CD4-positive, alpha-beta T cell (primary cell): ENCODE measurements around the gene NRL. TPM values are rescaled to one million over a fixed set of nuclear protein-coding genes. Genes with fewer than 3 reads are reported as not detected.

Experiments used
- ATAC-seq: fragments of 200-7000 bp; cut with Tn5 transposase; one replicate; pipeline ENCODE4 v1.10.0; 2022; ENCODE audit warnings: mild to moderate bottlenecking; ENCODE audit not compliant: poor library complexity
- CTCF ChIA-PET: fragments of 350-600 bp; sonication (Branson Sonifier 250); formaldehyde crosslinking; loops from one replicate; lab custom pipeline; 2021; ENCODE audit warnings: antibody characterized with exemption, inconsistent platforms; lab: Charles Lee
- POLR2A ChIA-PET: fragments of 350-600 bp; sonication (Branson Sonifier 250); formaldehyde crosslinking; loops from one replicate; lab custom pipeline; 2021; ENCODE audit warnings: antibody characterized with exemption, inconsistent platforms; lab: Charles Lee
- DNase-seq, 14 experiments: peaks; one replicate each; pipeline ENCODE4 v3.0.0-alpha.2; 2013 to 2020; ENCODE audit warnings: mixed read lengths in 2 of 14
- H3K27ac ChIP-seq, 2 donors: one replicate each; pipeline versions ENCODE4 v1.5.1 to v1.7.0; 2013; ENCODE audit warnings: low read length in 2 of 2, low read depth in 1 of 2, mild to moderate bottlenecking in 1 of 2
- H3K27me3 ChIP-seq, 2 experiments: 1 replicate in 1 of 2; 2 replicates in 1 of 2; pipeline versions ENCODE4 v1.6.1 to v1.7.0; 2013; ENCODE audit warnings: low read length in 2 of 2, control low read depth in 1 of 2, mild to moderate bottlenecking in 1 of 2, moderate library complexity in 1 of 2; ENCODE audit not compliant: insufficient read depth in 2 of 2, control insufficient read depth in 1 of 2
- H3K36me3 ChIP-seq: one replicate; pipeline ENCODE4 v1.6.1; 2013; ENCODE audit warnings: low read length, control low read depth; ENCODE audit not compliant: insufficient read depth
- H3K4me1 ChIP-seq: one replicate; pipeline ENCODE4 v1.6.1; 2013; ENCODE audit warnings: low read length, control low read depth; ENCODE audit not compliant: insufficient read depth
- H3K4me3 ChIP-seq: one replicate; pipeline ENCODE4 v1.5.1; 2013; ENCODE audit warnings: mild to moderate bottlenecking, low read length, moderate library complexity
- H3K9me3 ChIP-seq, 2 experiments: 1 replicate in 1 of 2; 2 replicates in 1 of 2; pipeline versions ENCODE4 v1.6.1 to v1.7.0; 2013; ENCODE audit warnings: low read length in 2 of 2, mild to moderate bottlenecking in 2 of 2, control low read depth in 1 of 2, moderate library complexity in 1 of 2; ENCODE audit not compliant: control insufficient read depth in 1 of 2, insufficient read depth in 1 of 2
- H3K27ac Mint-ChIP-seq: one replicate; pipeline ENCODE4 v1.8.0; 2020; ENCODE audit warnings: mixed read lengths
- H3K27me3 Mint-ChIP-seq: one replicate; pipeline ENCODE4 v1.8.0; 2021; ENCODE audit warnings: mixed read lengths
- H3K36me3 Mint-ChIP-seq: one replicate; pipeline ENCODE4 v1.8.0; 2021; ENCODE audit warnings: low read depth, mixed read lengths
- H3K4me1 Mint-ChIP-seq: one replicate; pipeline ENCODE4 v1.8.0; 2021; ENCODE audit warnings: low read depth, mixed read lengths
- H3K4me3 Mint-ChIP-seq: one replicate; pipeline ENCODE4 v1.8.0; 2020; ENCODE audit warnings: mild to moderate bottlenecking, mixed read lengths
- H3K9me3 Mint-ChIP-seq: one replicate; pipeline ENCODE4 v1.8.0; 2020; ENCODE audit warnings: mixed read lengths
- intact Hi-C, 2 experiments: fragments of 100-400 bp; cut with DNase I in 1 of 2; cut with micrococcal nuclease in 1 of 2; formaldehyde crosslinking; loops; one replicate each; pipeline versions ENCODE4 v1.15.1 to v1.9.0; 2023 to 2025; cut with DNase I, micrococcal nuclease
- total RNA-seq, 174 experiments: library from RNA in 2 of 174; stranded (reverse) in 2 of 174; gene quantifications; one replicate each; pipeline ENCODE4 v1.2.3 and lab custom pipeline; 2021 to 2026
- TF ChIP-seq, protein P1 (sequence below): fragments of 200-600 bp; IDR thresholded peaks from one replicate; pipeline ENCODE4 v1.8.0; 2022; ENCODE audit warnings: antibody characterized with exemption, mild to moderate bottlenecking

NRL gene
- total RNA-seq, 2 experiments from 2014 or later, result 1.6 to 1.9 TPM

DNA sequence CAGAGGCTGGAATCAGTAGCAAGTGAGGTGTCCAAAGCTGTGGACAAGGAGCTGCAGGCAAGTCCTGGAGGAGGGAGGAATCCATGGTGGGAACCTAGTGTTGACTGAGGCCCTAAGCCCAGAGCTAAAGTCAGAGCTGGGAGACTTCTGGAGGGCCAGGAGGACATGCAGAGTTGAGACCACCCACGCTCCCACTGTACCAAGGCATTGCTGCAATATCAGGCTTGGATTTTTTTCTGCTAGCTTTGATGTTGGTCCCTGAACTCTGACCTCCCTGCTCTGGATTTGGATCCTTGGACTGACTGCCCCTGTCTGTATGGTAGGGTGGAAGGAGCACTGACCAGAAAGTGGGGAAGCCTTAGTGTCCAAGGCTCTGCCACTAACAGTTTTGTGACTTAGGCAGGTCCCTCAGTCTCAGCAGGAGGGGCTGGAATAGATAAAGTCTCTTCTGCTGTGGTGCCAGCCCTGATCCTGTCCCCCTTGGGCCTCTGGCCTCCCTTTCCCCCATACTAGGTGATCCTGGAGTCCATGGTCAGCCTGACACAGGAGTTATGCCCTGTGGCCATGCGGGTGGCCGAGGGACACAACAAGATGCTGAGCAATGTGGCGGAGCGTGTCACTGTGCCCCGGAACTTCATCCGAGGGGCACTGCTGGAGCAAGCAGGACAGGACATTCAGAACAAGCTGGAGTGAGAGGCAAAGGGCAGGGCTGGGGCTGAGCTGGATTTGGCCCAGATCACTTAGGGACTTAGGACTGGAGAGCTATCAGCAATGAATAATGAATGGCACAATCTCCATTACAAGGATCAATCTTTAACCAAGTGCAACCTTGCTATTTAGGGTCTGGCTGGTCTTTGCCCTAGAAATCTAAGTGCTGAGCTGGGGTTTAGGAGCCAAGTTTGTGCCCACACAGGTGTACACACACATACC lies 53.5 kb downstream of the NRL start:
- no peak overlapping the region for H3K27ac Mint-ChIP-seq
- TF ChIP-seq, protein P1, sequence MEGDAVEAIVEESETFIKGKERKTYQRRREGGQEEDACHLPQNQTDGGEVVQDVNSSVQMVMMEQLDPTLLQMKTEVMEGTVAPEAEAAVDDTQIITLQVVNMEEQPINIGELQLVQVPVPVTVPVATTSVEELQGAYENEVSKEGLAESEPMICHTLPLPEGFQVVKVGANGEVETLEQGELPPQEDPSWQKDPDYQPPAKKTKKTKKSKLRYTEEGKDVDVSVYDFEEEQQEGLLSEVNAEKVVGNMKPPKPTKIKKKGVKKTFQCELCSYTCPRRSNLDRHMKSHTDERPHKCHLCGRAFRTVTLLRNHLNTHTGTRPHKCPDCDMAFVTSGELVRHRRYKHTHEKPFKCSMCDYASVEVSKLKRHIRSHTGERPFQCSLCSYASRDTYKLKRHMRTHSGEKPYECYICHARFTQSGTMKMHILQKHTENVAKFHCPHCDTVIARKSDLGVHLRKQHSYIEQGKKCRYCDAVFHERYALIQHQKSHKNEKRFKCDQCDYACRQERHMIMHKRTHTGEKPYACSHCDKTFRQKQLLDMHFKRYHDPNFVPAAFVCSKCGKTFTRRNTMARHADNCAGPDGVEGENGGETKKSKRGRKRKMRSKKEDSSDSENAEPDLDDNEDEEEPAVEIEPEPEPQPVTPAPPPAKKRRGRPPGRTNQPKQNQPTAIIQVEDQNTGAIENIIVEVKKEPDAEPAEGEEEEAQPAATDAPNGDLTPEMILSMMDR, result no peak
- ChIA-PET CTCF (no interaction called here), POLR2A (interaction anchor here (1.3 kb wide), 1 partner anchor 80 kb away, joined by 5 read pairs; the partner anchor contains the start of gene EMC9)
- no peaks in the 10 kb centered on the region for H3K36me3 ChIP-seq
- ATAC-seq, result no peak
- no peaks in the 10 kb centered on the region for H3K27me3 Mint-ChIP-seq
- H3K4me3 ChIP-seq, result no peak overlapping the region
- H3K4me1 Mint-ChIP-seq, result no peaks in the 10 kb centered on the region
- no peak overlapping the region for H3K4me3 Mint-ChIP-seq
- H3K4me1 ChIP-seq, result no peaks in the 10 kb centered on the region
- no peaks in the 10 kb centered on the region for H3K9me3 ChIP-seq
- intact Hi-C loops, result no loop called here
- H3K36me3 Mint-ChIP-seq, result no peaks in the 10 kb centered on the region
- H3K27ac ChIP-seq, result no peak overlapping the region
- no peaks in the 10 kb centered on the region for H3K27me3 ChIP-seq
- DNase-seq, result no peak
- H3K9me3 Mint-ChIP-seq, result no peaks in the 10 kb centered on the region

DNA sequence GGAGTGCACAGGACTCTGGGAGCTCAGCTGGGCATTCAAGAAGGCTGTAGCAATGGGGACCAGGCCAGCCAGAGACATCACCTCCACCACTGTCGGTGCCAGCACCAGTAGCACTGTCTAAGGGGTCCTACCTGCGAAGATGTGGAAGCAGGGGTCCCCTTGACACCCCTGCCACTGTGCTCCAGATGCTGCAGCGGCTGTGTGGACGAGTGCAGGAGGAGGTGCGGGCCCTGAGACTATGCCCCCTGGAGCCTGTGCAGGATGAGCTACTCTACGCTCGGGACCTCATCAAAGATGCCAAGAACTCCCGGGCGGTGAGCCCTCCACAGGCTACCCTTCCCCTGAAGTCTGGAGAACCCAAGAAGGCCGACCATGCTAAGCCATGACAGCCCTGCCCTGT lies 54.3 kb downstream of the NRL start:
- H3K36me3 Mint-ChIP-seq, result no peaks in the 10 kb centered on the region
- no peaks in the 10 kb centered on the region for H3K36me3 ChIP-seq
- no peaks in the 10 kb centered on the region for H3K27me3 Mint-ChIP-seq

DNA sequence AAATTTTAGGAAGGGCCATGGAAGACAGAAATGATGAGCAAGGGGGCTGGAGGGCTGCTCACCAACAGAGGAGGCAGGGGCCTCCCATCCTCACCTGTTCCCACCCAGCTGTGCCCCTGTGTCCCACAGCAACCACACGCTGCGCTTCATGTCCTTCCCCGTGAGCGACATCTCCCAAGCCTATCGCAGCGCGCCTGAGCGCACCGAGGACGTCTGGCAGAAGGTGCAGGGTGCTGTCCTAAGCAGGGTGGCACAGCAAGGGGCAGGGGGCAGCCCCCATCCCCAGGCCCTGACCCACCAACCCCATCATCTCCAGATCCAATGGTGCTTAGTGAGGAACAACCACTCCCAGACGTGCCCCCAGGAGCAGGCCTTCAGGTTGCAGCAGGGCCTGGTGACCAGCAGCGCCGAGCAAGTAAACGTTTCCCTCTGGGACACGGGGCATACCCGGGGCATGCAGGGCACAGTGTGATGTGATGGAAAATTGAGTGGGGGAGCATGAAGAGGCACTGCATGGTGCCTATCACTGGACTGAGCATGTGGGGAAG lies 54.8 kb downstream of the NRL start:
- Histone ChIP-seq H3K27me3 (no peaks in the 10 kb centered on the region), H3K4me1 (no peaks in the 10 kb centered on the region), H3K4me3 (no peak overlapping the region), H3K9me3 (no peaks in the 10 kb centered on the region), H3K36me3 (no peaks in the 10 kb centered on the region), H3K27ac (no peak overlapping the region)
- ATAC-seq, result no peak
- Mint-ChIP-seq H3K27me3 (peaks cover 1% of the 10 kb centered on the region), H3K36me3 (no peaks in the 10 kb centered on the region), H3K27ac (no peak overlapping the region), H3K4me1 (no peaks in the 10 kb centered on the region), H3K9me3 (no peaks in the 10 kb centered on the region), H3K4me3 (no peak overlapping the region)
- TF ChIP-seq, protein P1, result no peak
- ChIA-PET POLR2A (no interaction called here), CTCF (no interaction called here)
- no peak for DNase-seq
- intact Hi-C loops, result no loop called here

More for the DNA sequence above, 54.3 kb downstream of the NRL start:
- no peak for ATAC-seq
- Histone ChIP-seq H3K27ac (no peak overlapping the region), H3K27me3 (no peaks in the 10 kb centered on the region), H3K4me1 (no peaks in the 10 kb centered on the region), H3K4me3 (no peak overlapping the region), H3K9me3 (no peaks in the 10 kb centered on the region)
- no peak overlapping the region for H3K27ac Mint-ChIP-seq
- no peaks in the 10 kb centered on the region for H3K9me3 Mint-ChIP-seq
- ChIA-PET POLR2A (no interaction called here), CTCF (no interaction called here)
- intact Hi-C loops, result no loop called here
- H3K4me1 Mint-ChIP-seq, result no peaks in the 10 kb centered on the region
- TF ChIP-seq, protein P1, result no peak
- H3K4me3 Mint-ChIP-seq, result no peak overlapping the region
- no peak for DNase-seq
